Activated T-helper 1 cell treated with anti-CD3 and anti-CD28 coated beads, Interleukin-2, amount 50 U/mL, for 16 hours (primary cell): ENCODE data around the gene CD300E.
"Not testable (repeated sequence)": the region's sequence is repeated elsewhere in the genome, so short reads cannot be mapped to it uniquely, and the experiment has no call there.

Experiments
- DNase-seq, 2 donors: peaks; one replicate each; pipeline ENCODE4 v3.0.0-alpha.2; 2020; ENCODE audit warnings: low read depth in 1 of 2, low spot score in 1 of 2

Gene CD300E

DNA sequence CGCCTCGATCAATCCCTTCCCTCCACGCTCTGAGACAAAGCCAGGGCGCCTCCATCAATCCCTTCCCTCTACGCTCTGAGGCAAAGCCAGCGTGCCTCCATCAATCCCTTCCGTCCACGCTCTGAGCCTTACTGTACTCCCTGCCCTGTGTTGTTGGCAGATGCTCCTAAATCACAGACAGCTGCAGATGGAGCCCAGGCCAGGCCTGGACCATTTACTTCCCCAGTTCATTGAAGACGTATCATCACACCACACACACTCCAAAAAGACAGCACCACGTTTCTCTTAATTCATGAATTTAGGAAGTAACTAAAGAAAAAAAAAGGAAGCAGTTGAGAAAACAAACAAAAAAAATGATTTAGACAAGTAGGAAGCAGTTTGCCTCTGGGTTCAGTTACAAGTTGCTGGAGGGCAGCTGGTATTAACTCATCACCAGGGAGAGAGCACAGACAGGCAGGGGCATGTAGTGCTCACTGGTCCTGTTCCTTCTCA is 24.0 kb downstream of the CD300E start:
- no peak for DNase-seq

DNA sequence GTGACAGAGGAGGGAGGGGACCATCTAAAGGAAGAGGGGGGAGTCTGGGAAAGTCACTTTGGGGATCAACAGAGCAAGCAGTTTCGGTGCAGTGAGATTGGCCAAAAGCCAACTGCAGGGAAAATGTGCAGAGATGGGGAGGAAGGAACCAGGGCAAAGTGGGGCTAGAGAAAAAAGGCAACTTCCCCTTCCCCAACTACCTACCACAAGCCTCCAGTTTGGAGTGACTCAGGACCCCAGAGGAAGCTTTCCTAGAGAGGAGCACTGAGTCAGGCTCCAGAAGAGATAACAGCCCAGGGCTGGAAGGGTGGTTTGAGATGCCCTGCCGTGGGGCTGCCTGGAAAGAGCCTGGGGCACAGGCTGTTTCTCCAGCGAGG is 24.5 kb downstream of the CD300E start:
- no peak for DNase-seq

- DNase-seq, result no peak
Measured at GRCh38 chr17:74598346-74599022, 25.1 kb downstream of the CD300E start.

GRCh38 chr17:74597069-74597790 is 26.3 kb downstream of the CD300E start:
- no peak for DNase-seq

- no peak for DNase-seq
Measured at GRCh38 chr17:74595037-74595750, 28.3 kb downstream of the CD300E start.

- DNase-seq, result no peak
Measured at GRCh38 chr17:74592087-74592990, 31.2 kb downstream of the CD300E start, which contains the start of gene CD300LD. Gene CD300LD, minus strand, starts transcription at chr17:74592283. Its CDS starts 81 bp downstream, at chr17:74592202.

- DNase-seq, result no peak
Measured at GRCh38 chr17:74591503-74591902, 32.0 kb downstream of the CD300E start.

DNA sequence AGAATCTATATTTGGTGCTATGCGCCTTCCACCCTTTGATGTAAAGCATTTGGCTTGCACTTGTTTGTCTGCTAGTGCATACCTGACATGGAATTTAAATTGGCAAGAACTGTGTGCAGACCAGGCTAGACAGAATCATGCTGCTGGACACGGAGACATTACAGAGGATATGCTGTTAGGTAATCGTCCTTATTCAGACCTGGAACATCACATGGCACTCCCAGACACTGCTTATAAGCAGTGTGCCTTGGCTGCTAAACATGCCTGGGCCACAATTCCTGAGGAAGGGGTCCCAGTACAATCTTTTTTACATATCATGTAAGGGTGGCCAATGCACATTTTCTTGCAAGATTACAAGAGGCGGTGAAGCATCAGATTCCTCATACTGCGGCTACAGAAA is 37.8 kb downstream of the CD300E start:
- DNase-seq, result no peak

- no peak for DNase-seq
Measured at GRCh38 chr17:74584292-74585060, 39.1 kb downstream of the CD300E start.

DNA sequence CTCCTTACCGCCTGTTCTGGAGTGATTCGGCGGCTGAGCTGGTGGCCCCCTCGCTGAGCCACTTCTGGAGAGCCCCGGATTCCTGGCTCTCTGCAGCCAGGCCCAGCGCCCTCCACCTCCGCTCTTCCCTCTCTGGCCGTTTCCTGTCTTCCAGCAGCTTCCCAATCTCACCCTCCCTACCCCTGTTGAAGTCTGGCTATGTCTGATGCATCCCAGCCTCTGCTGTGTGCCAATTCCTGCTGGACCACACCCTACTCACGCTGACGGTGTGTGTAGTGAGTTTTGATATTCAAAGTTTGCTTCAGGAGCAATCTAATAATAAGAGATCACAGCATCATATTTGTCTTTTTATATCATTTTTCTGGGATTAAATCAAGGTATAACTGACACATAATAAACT is 40.9 kb downstream of the CD300E start:
- no peak for DNase-seq

GRCh38 chr17:74579900-74580299 is 43.6 kb downstream of the CD300E start:
- no peak for DNase-seq

DNA sequence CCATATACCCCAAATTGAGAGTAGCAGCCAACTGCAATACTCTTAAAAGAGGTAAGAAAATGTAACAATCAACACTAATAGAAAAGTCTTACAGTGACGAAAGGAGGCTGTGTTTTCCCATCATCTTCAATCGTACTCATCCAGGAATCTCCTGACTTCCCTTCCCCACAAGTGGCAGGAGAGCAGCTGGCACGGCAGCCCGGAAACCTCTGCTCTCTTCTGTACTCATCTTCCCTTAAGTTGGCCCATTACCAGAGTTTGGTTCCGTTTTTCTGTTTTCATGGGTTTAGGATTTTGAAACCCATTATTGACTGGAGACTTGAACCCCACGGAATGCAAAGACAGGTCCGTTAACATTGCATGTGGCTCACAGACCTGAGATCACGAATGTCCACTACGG is 44.6 kb downstream of the CD300E start:
- no peak for DNase-seq

- no peak for DNase-seq
Measured at GRCh38 chr17:74574489-74575142, 48.9 kb downstream of the CD300E start.

DNA sequence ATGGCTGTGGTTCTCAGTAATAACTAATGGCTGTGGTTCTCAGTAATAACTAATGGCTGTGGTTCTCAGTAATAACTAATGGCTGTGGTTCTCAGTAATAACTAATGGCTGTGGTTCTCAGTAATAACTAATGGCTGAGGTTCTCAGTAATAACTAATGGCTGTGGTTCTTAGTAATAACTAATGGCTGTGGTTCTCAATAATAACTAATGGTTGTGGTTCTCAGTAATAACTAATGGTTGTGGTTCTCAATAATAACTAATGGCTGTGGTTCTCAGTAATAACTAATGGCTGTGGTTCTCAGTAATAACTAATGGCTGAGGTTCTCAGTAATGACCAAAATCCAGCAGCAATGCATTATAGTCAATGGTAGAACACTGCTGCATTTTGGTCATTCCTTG is 49.9 kb downstream of the CD300E start:
- DNase-seq, result not testable (repeated sequence)

- DNase-seq, result no peak
Measured at GRCh38 chr17:74573169-74573568, 50.4 kb downstream of the CD300E start.

- no peak for DNase-seq
Measured at GRCh38 chr17:74571621-74572270, 51.8 kb downstream of the CD300E start.

DNA sequence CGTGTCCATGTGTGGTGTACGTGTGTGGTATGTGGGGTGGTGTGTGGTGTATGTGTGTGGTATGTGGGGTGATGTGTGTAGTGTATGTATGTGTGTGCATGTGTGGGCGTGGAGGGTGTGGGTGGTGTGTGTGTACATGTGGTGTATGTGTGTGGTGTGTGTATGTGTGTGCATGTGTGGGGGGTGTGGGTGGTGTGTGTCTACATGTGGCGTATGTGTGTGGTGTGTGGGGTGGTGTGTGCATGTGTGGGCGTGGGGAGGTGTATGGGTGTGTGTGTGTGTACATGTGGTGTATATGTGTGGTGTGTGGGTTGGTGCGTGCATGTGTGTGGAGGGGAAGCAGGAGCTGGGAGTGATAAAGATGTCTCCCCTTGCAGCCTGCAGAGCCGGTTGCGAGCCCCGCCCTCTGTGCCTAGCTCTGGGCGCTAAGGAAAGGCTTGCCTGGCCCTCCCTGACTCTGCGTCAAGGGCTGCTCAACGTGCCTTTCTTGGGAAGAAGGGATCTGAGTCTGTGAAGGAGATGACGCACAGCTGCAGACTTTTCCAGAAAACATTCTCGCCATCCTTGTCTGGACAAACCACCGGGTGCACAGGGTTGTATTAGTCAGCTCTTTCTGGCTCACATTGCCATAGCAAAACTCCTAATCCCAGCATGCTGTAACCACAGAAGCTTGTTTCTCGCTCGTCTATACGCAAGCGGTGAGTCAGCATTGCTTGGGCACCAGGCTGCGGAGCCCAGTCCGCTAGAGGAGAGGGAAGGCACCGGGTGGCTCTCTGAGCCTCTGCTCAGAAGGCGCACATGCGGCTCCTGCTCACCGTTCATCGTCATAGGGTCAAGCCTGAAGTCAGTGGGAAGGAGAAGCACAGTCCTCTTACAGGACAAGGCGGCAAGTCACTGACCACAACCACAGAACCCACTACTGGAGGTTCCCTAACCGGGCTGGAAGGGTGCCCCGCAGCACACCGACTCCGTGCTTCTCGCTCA is 54.2 kb downstream of the CD300E start:
- DNase-seq, result no peak
